ENCODE measurements around the gene IVL.
A peak's percentile ranks its signal among the peaks of the same experiment; 100 is the strongest.

Gene IVL

DNA sequence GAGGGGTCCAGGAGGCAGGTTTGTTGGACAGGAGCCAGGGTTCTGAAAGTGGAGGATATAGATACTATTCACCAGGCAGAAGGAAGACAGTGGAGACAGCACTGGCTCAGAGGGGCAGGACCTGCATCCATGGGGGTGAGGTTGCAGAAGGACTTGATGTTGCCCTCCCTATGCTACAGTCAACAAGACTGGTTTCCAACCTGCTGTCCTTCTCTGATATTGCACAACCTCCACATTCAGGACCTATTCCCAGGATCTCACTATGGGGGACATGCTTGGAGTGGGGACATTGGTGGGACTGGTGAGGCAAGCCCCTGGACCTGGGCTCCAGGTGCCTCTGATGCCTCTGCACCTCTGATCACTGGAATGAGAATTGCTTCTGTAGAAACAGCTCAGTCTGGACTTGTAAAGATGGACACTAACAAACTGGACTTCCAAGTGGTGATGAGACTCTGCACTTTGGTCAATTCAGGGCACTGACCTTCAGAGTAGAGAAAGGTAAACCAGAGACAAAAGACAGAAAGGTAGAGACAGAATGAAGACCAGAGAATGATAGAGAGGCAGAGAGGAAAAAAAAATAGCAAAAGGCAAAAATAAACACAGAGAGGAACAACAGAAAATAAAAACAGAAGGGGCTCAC is 28.7 kb upstream of the IVL start:
- ChIA-PET CTCF (interaction anchor here (1.3 to 2.4 kb wide), 2 partner anchors 9 to 46 kb away, joined by 12 to 21 read pairs; no protein-coding TSS in a partner anchor), POLR2A (no interaction called here)
- no peak for DNase-seq (ENCODE audit: low read depth, low spot score)
- H3K4me3 ChIP-seq (ENCODE audit: low read depth, low read length): no peak overlapping the region
- TF ChIP-seq, protein P1, sequence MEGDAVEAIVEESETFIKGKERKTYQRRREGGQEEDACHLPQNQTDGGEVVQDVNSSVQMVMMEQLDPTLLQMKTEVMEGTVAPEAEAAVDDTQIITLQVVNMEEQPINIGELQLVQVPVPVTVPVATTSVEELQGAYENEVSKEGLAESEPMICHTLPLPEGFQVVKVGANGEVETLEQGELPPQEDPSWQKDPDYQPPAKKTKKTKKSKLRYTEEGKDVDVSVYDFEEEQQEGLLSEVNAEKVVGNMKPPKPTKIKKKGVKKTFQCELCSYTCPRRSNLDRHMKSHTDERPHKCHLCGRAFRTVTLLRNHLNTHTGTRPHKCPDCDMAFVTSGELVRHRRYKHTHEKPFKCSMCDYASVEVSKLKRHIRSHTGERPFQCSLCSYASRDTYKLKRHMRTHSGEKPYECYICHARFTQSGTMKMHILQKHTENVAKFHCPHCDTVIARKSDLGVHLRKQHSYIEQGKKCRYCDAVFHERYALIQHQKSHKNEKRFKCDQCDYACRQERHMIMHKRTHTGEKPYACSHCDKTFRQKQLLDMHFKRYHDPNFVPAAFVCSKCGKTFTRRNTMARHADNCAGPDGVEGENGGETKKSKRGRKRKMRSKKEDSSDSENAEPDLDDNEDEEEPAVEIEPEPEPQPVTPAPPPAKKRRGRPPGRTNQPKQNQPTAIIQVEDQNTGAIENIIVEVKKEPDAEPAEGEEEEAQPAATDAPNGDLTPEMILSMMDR (IDR thresholded peaks at IDR 0.05; ENCODE audit: insufficient read depth, low read length, missing control alignments): no peak

DNA sequence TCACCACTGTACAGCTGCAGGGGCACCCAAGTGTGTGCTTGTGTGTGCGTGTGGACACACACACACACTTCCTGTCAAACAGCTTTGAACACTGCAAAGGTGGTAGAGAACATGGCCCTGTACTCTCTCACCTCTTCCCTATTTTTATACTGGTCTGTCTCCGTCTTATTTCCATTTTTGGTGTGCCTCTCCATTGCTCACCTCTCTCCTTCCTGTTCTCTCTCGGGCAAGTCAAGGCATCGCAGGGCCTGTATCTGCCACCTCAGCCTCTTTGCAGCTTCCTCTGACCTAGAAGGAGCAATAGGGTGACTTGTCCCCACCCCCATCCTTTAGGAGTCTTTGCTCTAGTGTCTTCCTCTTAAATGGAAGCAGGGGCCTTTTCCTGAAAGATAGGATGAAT is 28.0 kb upstream of the IVL start:
- no peak for DNase-seq (ENCODE audit: low read depth, low spot score)
- CTCF ChIA-PET: no interaction called here
- TF ChIP-seq, protein P1 (IDR thresholded peaks at IDR 0.05; ENCODE audit: insufficient read depth, low read length, missing control alignments): no peak
- H3K4me3 ChIP-seq (ENCODE audit: low read depth, low read length): no peak overlapping the region
- POLR2A ChIA-PET: no interaction called here

DNA sequence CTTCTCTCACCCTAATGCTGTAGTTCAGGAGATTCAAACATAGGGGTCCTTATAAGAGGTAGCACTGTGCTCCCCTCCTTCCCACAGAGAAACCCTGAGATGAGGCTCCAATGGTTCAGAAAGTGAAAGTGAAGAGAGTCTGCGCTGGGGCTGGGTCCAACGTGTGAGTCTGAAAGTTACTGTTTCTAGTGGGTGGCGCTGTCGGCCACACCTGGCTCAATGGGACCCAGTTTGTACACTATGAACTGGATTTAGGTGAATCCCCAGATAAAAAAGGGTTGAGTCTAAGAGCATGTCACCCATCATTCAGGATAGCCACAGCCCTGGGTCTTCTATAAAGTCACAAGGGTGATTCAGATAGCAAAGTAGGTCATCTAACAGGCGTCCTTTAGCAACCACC is 27.4 kb upstream of the IVL start:
- TF ChIP-seq, protein P1 (IDR thresholded peaks at IDR 0.05; ENCODE audit: insufficient read depth, low read length, missing control alignments): no peak
- no peak for DNase-seq (ENCODE audit: low read depth, low spot score)
- H3K4me3 ChIP-seq (ENCODE audit: low read depth, low read length): no peak overlapping the region
- ChIA-PET CTCF (no interaction called here), POLR2A (no interaction called here)

DNA sequence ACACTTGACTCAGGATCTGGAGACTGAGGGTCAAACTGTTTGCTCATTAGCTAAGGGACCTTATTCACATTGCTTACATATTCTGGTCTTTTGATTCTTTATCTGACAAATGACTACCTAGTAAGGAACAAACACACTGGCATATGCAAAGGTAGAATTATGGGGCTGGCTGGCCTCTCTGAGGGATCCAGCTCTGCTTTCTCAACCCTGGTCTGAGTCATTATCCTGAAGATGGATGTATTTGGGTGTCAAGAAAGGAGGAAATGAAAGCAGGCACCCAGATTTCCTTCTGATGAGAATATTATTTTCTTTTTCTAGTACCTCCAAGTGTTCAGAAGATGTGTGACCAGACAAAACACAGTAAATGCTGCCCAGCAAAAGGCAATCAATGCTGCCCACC is 24.3 kb upstream of the IVL start:
- no peak for DNase-seq (ENCODE audit: low read depth, low spot score)
- POLR2A ChIA-PET: no interaction called here
- CTCF ChIA-PET: interaction anchor here (1.1 to 1.2 kb wide), 3 partner anchors 8 to 42 kb away, joined by 3 to 10 read pairs (median 4); no protein-coding TSS in a partner anchor
- TF ChIP-seq, protein P1 (IDR thresholded peaks at IDR 0.05; ENCODE audit: insufficient read depth, low read length, missing control alignments): no peak
- no peak overlapping the region for H3K4me3 ChIP-seq (ENCODE audit: low read depth, low read length)

DNA sequence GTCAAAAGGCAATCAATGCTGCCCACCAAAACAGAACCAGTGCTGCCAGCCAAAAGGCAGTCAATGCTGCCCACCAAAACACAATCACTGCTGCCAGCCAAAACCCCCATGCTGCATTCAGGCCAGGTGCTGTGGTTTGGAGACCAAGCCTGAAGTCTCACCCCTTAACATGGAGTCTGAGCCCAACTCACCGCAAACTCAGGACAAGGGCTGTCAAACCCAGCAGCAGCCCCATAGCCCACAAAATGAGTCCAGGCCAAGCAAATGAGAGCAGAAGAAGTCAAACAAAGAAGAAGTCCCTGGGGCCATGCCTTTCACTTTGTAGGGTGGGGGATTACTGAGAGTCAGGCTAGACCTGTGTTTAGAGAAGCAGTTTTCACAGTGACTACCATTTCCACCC is 23.8 kb upstream of the IVL start:
- H3K4me3 ChIP-seq (ENCODE audit: low read depth, low read length): no peak overlapping the region
- POLR2A ChIA-PET: no interaction called here
- no peak for DNase-seq (ENCODE audit: low read depth, low spot score)
- TF ChIP-seq, protein P1 (IDR thresholded peaks at IDR 0.05; ENCODE audit: insufficient read depth, low read length, missing control alignments): no peak
- CTCF ChIA-PET: interaction anchor here (0.9 to 6.2 kb wide), 4 partner anchors 9 to 41 kb away, joined by 3 to 42 read pairs (median 4); no protein-coding TSS in a partner anchor

DNA sequence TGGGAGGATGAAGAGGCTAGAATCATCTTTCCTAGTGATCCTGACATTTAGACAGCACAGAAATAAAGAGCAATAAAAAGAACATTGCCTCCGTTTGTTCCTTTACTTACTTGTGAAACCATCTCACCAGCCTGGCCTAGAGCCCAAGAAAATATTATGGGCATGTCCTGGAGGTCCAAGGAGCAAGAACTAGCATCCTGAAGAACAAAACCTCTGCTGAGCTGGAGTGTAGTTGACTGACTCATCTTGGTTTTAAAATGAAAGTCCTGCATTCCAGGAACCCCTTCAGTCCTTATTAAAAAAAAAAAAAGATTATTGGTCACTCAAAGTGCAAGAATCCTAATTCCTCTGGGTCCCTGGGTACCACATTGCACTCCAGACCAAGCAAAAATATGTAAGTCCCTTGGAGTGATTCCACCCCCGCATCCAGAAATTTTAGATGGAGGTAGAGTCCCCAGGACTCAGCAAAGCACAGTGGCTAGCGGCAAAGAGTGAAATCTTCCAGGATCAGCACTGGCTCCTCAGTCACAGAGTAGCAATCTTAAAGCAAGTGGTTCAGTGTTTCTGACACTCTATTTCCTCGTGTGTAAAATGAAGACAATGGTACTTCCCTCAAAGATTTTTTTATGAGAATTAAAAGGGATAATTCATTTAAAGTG is 23.3 kb upstream of the IVL start:
- no peak overlapping the region for H3K4me3 ChIP-seq (ENCODE audit: low read depth, low read length)
- ChIA-PET POLR2A (no interaction called here), CTCF (interaction anchor here (0.9 to 6.2 kb wide), 3 partner anchors 9 to 41 kb away, joined by 3 to 42 read pairs (median 3); no protein-coding TSS in a partner anchor)
- peak; percentile 60 for DNase-seq (ENCODE audit: low read depth, low spot score)
- TF ChIP-seq, protein P1 (IDR thresholded peaks at IDR 0.05; ENCODE audit: insufficient read depth, low read length, missing control alignments): no peak

All from AG04449 (cell line).